Measurements from ENCODE around the gene NCKAP5. TPM values are rescaled to one million over a fixed set of nuclear protein-coding genes. Genes with fewer than 3 reads are reported as not detected.

Gene NCKAP5
- total and polyA plus RNA-seq, 2 of the 8 experiments (the other 6 are each of a cell fraction or from before 2014, with no cell fraction given): 0.27 to 0.86 TPM

DNA sequence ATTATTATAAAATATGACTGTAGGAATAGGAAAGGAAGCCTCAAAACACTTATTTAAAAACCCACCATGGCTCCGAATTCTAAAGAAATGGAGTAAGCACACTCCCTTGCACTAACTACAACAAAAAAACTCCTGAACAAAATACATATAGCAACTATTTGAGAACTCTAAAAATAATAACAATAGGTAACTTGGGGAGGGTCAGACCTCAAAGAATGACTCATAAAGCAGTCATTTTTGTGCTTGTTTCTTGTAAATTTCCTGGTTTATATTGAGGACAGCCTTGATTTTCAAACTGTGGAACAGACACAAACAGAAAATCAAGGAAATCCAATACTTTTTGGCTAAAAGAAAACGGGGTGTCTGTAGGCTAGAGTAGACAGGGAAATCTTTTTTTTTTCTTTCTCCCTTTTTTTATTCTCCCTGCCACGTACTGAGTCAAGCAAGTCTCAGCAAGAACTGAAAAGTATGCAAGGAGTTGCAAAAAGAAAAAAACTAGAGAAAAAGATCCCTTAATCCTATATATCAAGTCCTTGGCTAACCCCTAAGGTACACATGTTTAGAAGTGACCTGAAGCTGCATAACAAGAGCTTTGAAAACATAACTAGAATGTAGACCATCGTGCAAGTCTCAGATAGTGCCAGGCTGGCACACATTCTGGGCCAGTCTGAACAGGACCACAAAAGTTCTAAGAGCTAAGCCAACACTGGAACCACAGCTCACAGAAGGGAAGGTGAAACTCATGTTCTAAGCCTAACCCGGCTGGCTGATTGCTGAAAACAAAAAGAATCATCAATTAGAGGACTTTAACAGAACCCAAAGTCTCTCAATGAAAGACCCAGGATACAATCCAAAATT lies 495.2 kb downstream of the NCKAP5 start:
- Histone ChIP-seq H3K9ac (replicated peaks in 1 of 4; ENCODE audit: extremely low read depth in 1 of 4, low read depth in 3 of 4, low read length in 3 of 4) (no peak overlapping the region), H3K79me2 (ENCODE audit: control insufficient read depth in 1 of 2, insufficient read depth in 2 of 2, low read length in 2 of 2) (no peaks in the 10 kb centered on the region), H2AK5ac (ENCODE audit: low read depth, low read length) (no peak overlapping the region), H4K5ac (ENCODE audit: insufficient read length, low read depth, low read length) (no peak overlapping the region), H3K18ac (ENCODE audit: extremely low read depth, low read length) (no peak overlapping the region), H3K23ac (ENCODE audit: insufficient read length) (no peak overlapping the region), H3K23me2 (ENCODE audit: low read depth, low read length) (no peaks in the 10 kb centered on the region), H4K91ac (replicated peaks; ENCODE audit: insufficient read length, low read length) (no peak overlapping the region), H3K4ac (replicated peaks; ENCODE audit: insufficient read length, low read depth, low read length) (no peak overlapping the region), H2AFZ (ENCODE audit: low read length) (no peak overlapping the region), H3K27me3 (replicated peaks in 1 of 4; ENCODE audit: control insufficient read depth in 3 of 4, extremely low read depth in 1 of 4, insufficient read depth in 3 of 4, low read length in 3 of 4) (no peaks in the 10 kb centered on the region), H2BK12ac (ENCODE audit: low read depth, low read length) (no peak overlapping the region), H4K20me1 (replicated peaks in 1 of 2; ENCODE audit: control insufficient read depth in 1 of 2, insufficient read depth in 2 of 2, low read length in 2 of 2) (no peaks in the 10 kb centered on the region), H3K27ac (ENCODE audit: low read depth, low read length) (no peak overlapping the region), H3K56ac (replicated peaks; ENCODE audit: insufficient read length, low read depth, low read length) (no peak overlapping the region), H2BK15ac (ENCODE audit: low read length) (no peak overlapping the region), H2BK20ac (ENCODE audit: low read length) (no peak overlapping the region), H3K36me3 (ENCODE audit: control insufficient read depth in 2 of 4, insufficient read depth in 4 of 4, low read length in 3 of 4) (no peaks in the 10 kb centered on the region; a peak in 1 of 8 replicates), H3K14ac (ENCODE audit: insufficient read length) (no peak overlapping the region), H2BK5ac (ENCODE audit: low read depth, low read length) (no peak overlapping the region), H2BK120ac (replicated peaks; ENCODE audit: low read depth, low read length) (no peak overlapping the region), H3K9me3 (ENCODE audit: insufficient read depth in 2 of 2, low read depth in 1 of 2, low read length in 1 of 2) (no peaks in the 10 kb centered on the region), H3K79me1 (ENCODE audit: low read depth, low read length) (no peaks in the 10 kb centered on the region), H3K4me2 (ENCODE audit: insufficient read depth in 1 of 2, low read depth in 2 of 2, low read length in 2 of 2) (no peak overlapping the region), H3K4me3 (ENCODE audit: extremely low read depth in 1 of 4, insufficient read depth in 2 of 4, low read depth in 3 of 4, low read length in 4 of 4) (no peak overlapping the region), H4K8ac (ENCODE audit: extremely low read depth, insufficient read depth, low read length) (no peak overlapping the region), H3K4me1 (replicated peaks in 1 of 4; ENCODE audit: control insufficient read depth in 3 of 4, insufficient read depth in 4 of 4, low read length in 3 of 4) (no peaks in the 10 kb centered on the region)
- TF ChIP-seq SP4 (IDR thresholded peaks at IDR 0.05; ENCODE audit: low read length): no peak
- no peak for TF ChIP-seq SIX5 (IDR thresholded peaks at IDR 0.05; ENCODE audit: low read depth, low read length)
- no peak for TF ChIP-seq TEAD4 (IDR thresholded peaks at IDR 0.05; ENCODE audit: low read depth, low read length)
- no peak for TF ChIP-seq FOSL1 (IDR thresholded peaks at IDR 0.05; ENCODE audit: insufficient read depth, low read depth, low read length)
- no peak for TF ChIP-seq EZH2 (IDR thresholded peaks at IDR 0.05; ENCODE audit: low read depth, low read length, severe bottlenecking)
- no peak for TF ChIP-seq HDAC6 (IDR thresholded peaks at IDR 0.05; ENCODE audit: low read depth, low read length)
- ChIA-PET CTCF (ENCODE audit: partially characterized antibody) (interaction anchor here (0.6 kb wide), 1 partner anchor 13 kb away, joined by 3 read pairs; no protein-coding TSS in a partner anchor), POLR2A (ENCODE audit: partially characterized antibody) (no interaction called here)
- DNase-seq (ENCODE audit: low read depth in 1 of 2, low spot score in 2 of 2): no peak
- FAIRE-seq: no peak
- WGBS, 2 experiments (ENCODE audit: extremely low coverage in 1 of 2, insufficient coverage in 1 of 2, insufficient read length in 1 of 2, insufficient replicate concordance in 2 of 2, low coverage in 1 of 2, low lambda C conversion rate in 2 of 2, missing lambda C conversion rate in 1 of 2): 93% methylated on average over 5 of the region's 5 CpGs; no CpG with 5 or more reads in 1 of the 2 experiments
